VCaP (cell line): Measurements from ENCODE around the gene TMEM259.

Source experiments
- H3K27ac ChIP-seq: fragments of 450-650 bp; 2 replicates; pipeline ENCODE4 v1.5.1; 2017
- CTCF ChIP-seq: fragments of 450-650 bp; conservative IDR thresholded peaks from 2 replicates; pipeline ENCODE4 v1.5.1; 2017; ENCODE audit warnings: mild to moderate bottlenecking, moderate library complexity

The TMEM259 gene

GRCh38 chr19:964761-965694, 55.9 kb downstream of the TMEM259 start:
- H3K27ac ChIP-seq: no peak overlapping the region
- no peak for TF ChIP-seq CTCF

- TF ChIP-seq CTCF: no peak
- no peak overlapping the region for H3K27ac ChIP-seq
These were observed 56.8 kb downstream of the TMEM259 start for GRCh38 chr19:964116-964520.

GRCh38 chr19:963486-963951, 57.4 kb downstream of the TMEM259 start:
- no peak overlapping the region for H3K27ac ChIP-seq
- TF ChIP-seq CTCF: no peak

- no peak for TF ChIP-seq CTCF
- H3K27ac ChIP-seq: no peak overlapping the region
These were observed 58.1 kb downstream of the TMEM259 start for GRCh38 chr19:962683-963400.

GRCh38 chr19:961866-962620, 58.9 kb downstream of the TMEM259 start:
- TF ChIP-seq CTCF: no peak
- no peak overlapping the region for H3K27ac ChIP-seq

GRCh38 chr19:960601-960938, 60.4 kb downstream of the TMEM259 start:
- H3K27ac ChIP-seq: no peak overlapping the region
- no peak for TF ChIP-seq CTCF

GRCh38 chr19:960020-960419, 60.9 kb downstream of the TMEM259 start:
- H3K27ac ChIP-seq: no peak overlapping the region
- TF ChIP-seq CTCF: no peak
